H1 (cell line): Measurements from ENCODE around the gene KRT77. TPM values are rescaled to one million over a fixed set of nuclear protein-coding genes. Genes with fewer than 3 reads are reported as not detected.

Source experiments
- CTCF ChIA-PET: fragments of 300-600 bp; sonication (Branson Sonifier 250); formaldehyde crosslinking; loops from one replicate; lab custom pipeline; 2021; ENCODE audit not compliant: partially characterized antibody; lab: Charles Lee
- POLR2A ChIA-PET: fragments of 300-600 bp; sonication (Branson Sonifier 250); formaldehyde crosslinking; loops from one replicate; lab custom pipeline; 2021; ENCODE audit warnings: inconsistent platforms; ENCODE audit not compliant: partially characterized antibody; lab: Charles Lee
- DNase-seq, 2 experiments: peaks; one replicate each; pipeline versions ENCODE4 v3.0.0 to v3.0.0-alpha.2; 2010 to 2022; ENCODE audit warnings: low spot score in 2 of 2, low read depth in 1 of 2, mixed read lengths in 1 of 2
- FAIRE-seq: peaks from 2 replicates; lab custom pipeline; 2011; peaks lifted over from hg19 to GRCh38; lab: Jason Lieb, UNC
- H2AFZ ChIP-seq: 2 replicates; pipeline ENCODE4 v1.8.1; 2012; ENCODE audit warnings: low read length, inconsistent platforms
- H2AK5ac ChIP-seq: 2 replicates; pipeline ENCODE4 v1.6.1; 2013; ENCODE audit warnings: low read depth, low read length
- H2BK120ac ChIP-seq: replicated peaks from 2 replicates; pipeline ENCODE3; 2013; ENCODE audit warnings: low read depth, low read length, inconsistent platforms
- H2BK12ac ChIP-seq: 2 replicates; pipeline ENCODE4 v1.6.1; 2013; ENCODE audit warnings: low read depth, low read length
- H2BK15ac ChIP-seq: 2 replicates; pipeline ENCODE4 v1.6.1; 2013; ENCODE audit warnings: low read length
- H2BK20ac ChIP-seq: 2 replicates; pipeline ENCODE4 v1.6.1; 2013; ENCODE audit warnings: low read length
- H2BK5ac ChIP-seq: 2 replicates; pipeline ENCODE4 v1.6.1; 2013; ENCODE audit warnings: low read depth, low read length
- H3K14ac ChIP-seq: 2 replicates; pipeline ENCODE4 v1.6.1; 2013; ENCODE audit warnings: inconsistent platforms; ENCODE audit not compliant: insufficient read length
- H3K18ac ChIP-seq: 2 replicates; pipeline ENCODE4 v1.6.1; 2013; ENCODE audit warnings: low read length; ENCODE audit errors: extremely low read depth
- H3K23ac ChIP-seq: 2 replicates; pipeline ENCODE4 v1.6.1; 2013; ENCODE audit warnings: inconsistent platforms; ENCODE audit not compliant: insufficient read length
- H3K23me2 ChIP-seq: 2 replicates; pipeline ENCODE4 v1.6.1; 2013; ENCODE audit warnings: low read depth, low read length
- H3K27ac ChIP-seq: 2 replicates; pipeline ENCODE4 v1.6.1; 2011; ENCODE audit warnings: low read depth, low read length, inconsistent platforms
- H3K27me3 ChIP-seq, 4 experiments: replicated peaks in 1 of 4; 1 replicate in 1 of 4; 2 replicates in 3 of 4; pipeline versions ENCODE4 v1.6.1 to v1.8.1; 2011 to 2013; ENCODE audit warnings: low read length in 3 of 4, mild to moderate bottlenecking in 3 of 4, inconsistent platforms in 2 of 4, mixed read lengths in 2 of 4, moderate library complexity in 1 of 4; ENCODE audit not compliant: control insufficient read depth in 3 of 4, insufficient read depth in 3 of 4; ENCODE audit errors: extremely low read depth in 1 of 4
- H3K36me3 ChIP-seq, 4 experiments: 2 replicates each; pipeline versions ENCODE4 v1.6.1 to v1.8.1; 2011 to 2013; ENCODE audit warnings: mild to moderate bottlenecking in 4 of 4, low read length in 3 of 4, moderate library complexity in 2 of 4, control low read depth in 1 of 4, inconsistent platforms in 1 of 4; ENCODE audit not compliant: insufficient read depth in 4 of 4, control insufficient read depth in 2 of 4
- H3K4ac ChIP-seq: replicated peaks from 2 replicates; pipeline ENCODE3; 2013; ENCODE audit warnings: low read length, low read depth, mixed read lengths, inconsistent platforms; ENCODE audit not compliant: insufficient read length
- H3K4me1 ChIP-seq, 4 experiments: replicated peaks in 1 of 4; 1 replicate in 1 of 4; 2 replicates in 3 of 4; pipeline versions ENCODE4 v1.6.1 to v1.8.1; 2011 to 2013; ENCODE audit warnings: low read length in 3 of 4, inconsistent platforms in 2 of 4, mixed read lengths in 1 of 4; ENCODE audit not compliant: insufficient read depth in 4 of 4, control insufficient read depth in 3 of 4
- H3K4me2 ChIP-seq, 2 experiments: 2 replicates each; pipeline versions ENCODE4 v1.6.1 to v1.8.1; 2011 to 2013; ENCODE audit warnings: low read depth in 2 of 2, low read length in 2 of 2, control low read depth in 1 of 2, inconsistent platforms in 1 of 2, mild to moderate bottlenecking in 1 of 2; ENCODE audit not compliant: insufficient read depth in 1 of 2
- H3K4me3 ChIP-seq, 4 experiments: fragments of 200-600, 300-600 bp in 1 of 4; sonication (generic), shearing (Covaris generic), sonication (Bioruptor Twin) in 1 of 4; 2 replicates each; pipeline versions ENCODE4 v1.5.1 to v1.8.1; 2011 to 2016; ENCODE audit warnings: low read length in 4 of 4, low read depth in 3 of 4, control low read depth in 2 of 4, inconsistent platforms in 2 of 4, mild to moderate bottlenecking in 2 of 4, mixed read lengths in 1 of 4, moderate library complexity in 1 of 4; ENCODE audit not compliant: insufficient read depth in 2 of 4; ENCODE audit errors: extremely low read depth in 1 of 4
- H3K56ac ChIP-seq: replicated peaks from 2 replicates; pipeline ENCODE3; 2013; ENCODE audit warnings: low read depth, mild to moderate bottlenecking, mixed read lengths, low read length, inconsistent platforms; ENCODE audit not compliant: insufficient read length
- H3K79me1 ChIP-seq: 2 replicates; pipeline ENCODE4 v1.6.1; 2013; ENCODE audit warnings: low read depth, low read length, control low read depth
- H3K79me2 ChIP-seq, 2 experiments: 2 replicates each; pipeline versions ENCODE4 v1.6.1 to v1.8.1; 2012 to 2013; ENCODE audit warnings: low read length in 2 of 2, mild to moderate bottlenecking in 2 of 2, inconsistent platforms in 1 of 2; ENCODE audit not compliant: insufficient read depth in 2 of 2, control insufficient read depth in 1 of 2
- H3K9ac ChIP-seq, 4 experiments: replicated peaks in 1 of 4; 1 replicate in 1 of 4; 2 replicates in 3 of 4; pipeline versions ENCODE4 v1.6.1 to v1.8.1; 2011 to 2013; ENCODE audit warnings: low read depth in 3 of 4, low read length in 3 of 4, control low read depth in 2 of 4, mild to moderate bottlenecking in 2 of 4, moderate library complexity in 2 of 4, inconsistent platforms in 1 of 4; ENCODE audit errors: extremely low read depth in 1 of 4
- H3K9me3 ChIP-seq, 2 experiments: 2 replicates each; pipeline versions ENCODE4 v1.6.1 to v1.8.1; 2012 to 2013; ENCODE audit warnings: mild to moderate bottlenecking in 2 of 2, moderate library complexity in 2 of 2, control low read depth in 1 of 2, inconsistent platforms in 1 of 2, low read depth in 1 of 2, low read length in 1 of 2, mixed read lengths in 1 of 2; ENCODE audit not compliant: insufficient read depth in 2 of 2
- H4K20me1 ChIP-seq, 2 experiments: replicated peaks in 1 of 2; 2 replicates each; pipeline versions ENCODE3 to v1.8.1; 2011 to 2013; ENCODE audit warnings: inconsistent platforms in 2 of 2, low read length in 2 of 2, mild to moderate bottlenecking in 1 of 2; ENCODE audit not compliant: insufficient read depth in 2 of 2, control insufficient read depth in 1 of 2
- H4K5ac ChIP-seq: 2 replicates; pipeline ENCODE4 v1.6.1; 2013; ENCODE audit warnings: low read length, low read depth, mixed read lengths, inconsistent platforms; ENCODE audit not compliant: insufficient read length
- H4K8ac ChIP-seq: 2 replicates; pipeline ENCODE4 v1.8.0; 2013; ENCODE audit warnings: mild to moderate bottlenecking, moderate library complexity, low read length, inconsistent platforms; ENCODE audit not compliant: insufficient read depth; ENCODE audit errors: extremely low read depth
- H4K91ac ChIP-seq: replicated peaks from 2 replicates; pipeline ENCODE3; 2013; ENCODE audit warnings: low read length, mixed read lengths, inconsistent platforms; ENCODE audit not compliant: insufficient read length
- ASH2L ChIP-seq: fragments of 200-600, 300-600 bp; sonication (generic); IDR thresholded peaks from one replicate; pipeline ENCODE4 v1.7.1; 2017; ENCODE audit warnings: low read length
- CHD1 ChIP-seq: IDR thresholded peaks from 2 replicates; pipeline ENCODE4 v1.6.1; 2012; ENCODE audit warnings: low read depth, low read length, improper control_type of control experiment
- FOSL1 ChIP-seq: IDR thresholded peaks from 2 replicates; pipeline ENCODE4 v1.6.1; 2011; ENCODE audit warnings: mild to moderate bottlenecking, low read depth, low read length, moderate library complexity; ENCODE audit not compliant: insufficient read depth
- NANOG ChIP-seq: IDR thresholded peaks from 2 replicates; pipeline ENCODE4 v1.6.1; 2011; ENCODE audit warnings: low read length, low read depth, mild to moderate bottlenecking, inconsistent platforms; ENCODE audit not compliant: insufficient read depth, poor library complexity, severe bottlenecking
- POLR2AphosphoS5 ChIP-seq: IDR thresholded peaks from 2 replicates; pipeline ENCODE4 v1.6.1; 2011; ENCODE audit warnings: low read depth, low read length
- RAD21 ChIP-seq, 2 experiments: IDR thresholded peaks in 1 of 2; conservative IDR thresholded peaks in 1 of 2; 2 replicates each; pipeline ENCODE4 v1.6.1; 2011; ENCODE audit warnings: low read depth in 2 of 2, low read length in 2 of 2, improper control_type of control experiment in 1 of 2, inconsistent platforms in 1 of 2, mild to moderate bottlenecking in 1 of 2, moderate library complexity in 1 of 2
- RFX5 ChIP-seq: IDR thresholded peaks from 2 replicates; pipeline ENCODE4 v1.6.1; 2011; ENCODE audit warnings: low read depth, low read length, improper control_type of control experiment, borderline replicate concordance
- SIN3A ChIP-seq, 2 experiments: IDR thresholded peaks in 1 of 2; conservative IDR thresholded peaks in 1 of 2; 2 replicates each; pipeline ENCODE4 v1.6.1; 2011 to 2012; ENCODE audit warnings: low read length in 2 of 2, improper control_type of control experiment in 1 of 2, low read depth in 1 of 2, mild to moderate bottlenecking in 1 of 2
- YY1 ChIP-seq: IDR thresholded peaks from 2 replicates; pipeline ENCODE4 v1.6.1; 2011; ENCODE audit warnings: low read depth, mild to moderate bottlenecking, low read length
- WGBS, 2 experiments: shearing (Covaris generic) in 1 of 2; methylation state at CpG; one replicate each; pipeline versions ENCODE4 v1.1.6 to v1.1.7; 2013 to 2015; ENCODE audit warnings: low lambda C conversion rate in 2 of 2, mixed read lengths in 2 of 2, inconsistent platforms in 1 of 2, low coverage in 1 of 2, missing lambda C conversion rate in 1 of 2; ENCODE audit not compliant: insufficient replicate concordance in 2 of 2, insufficient coverage in 1 of 2, insufficient read length in 1 of 2; ENCODE audit errors: extremely low coverage in 1 of 2, missing lambda C conversion rate in 1 of 2; 5-methylcytosine and 5-hydroxymethylcytosine counted together
- polyA plus RNA-seq, 7 experiments: library from polyadenylated mRNA; depleted of rRNA in 3 of 7; stranded (reverse) in 5 of 7; unstranded in 2 of 7; fragments of >200 nt in 5 of 7; fragments of 200-250 nt in 2 of 7; gene quantifications; 1 replicate in 5 of 7; 2 replicates in 1 of 7; 4 replicates in 1 of 7; pipeline versions ENCODE4 v1.2.1 to v1.2.3, GENCODE V29; 2011 to 2013; ENCODE audit warnings: missing spikeins in 2 of 7, mixed read lengths in 2 of 7
- total RNA-seq: library from RNA; stranded (reverse); fragmentation: NEBNext Ultra II Directional; extraction: Animal tissue kit (Norgen Biotek cat#: 25700); gene quantifications from 2 replicates; pipeline ENCODE4 v1.2.1, GENCODE V29; 2021
- TF ChIP-seq, protein P1 (sequence below): IDR thresholded peaks from 2 replicates; pipeline ENCODE4 v1.6.1; 2012; ENCODE audit warnings: inconsistent platforms
- TF ChIP-seq, protein P2 (sequence below): IDR thresholded peaks from 2 replicates; pipeline ENCODE4 v1.6.1; 2012; ENCODE audit warnings: low read length, inconsistent platforms

KRT77 gene
- total and polyA plus RNA-seq, 2 of the 8 experiments (the other 6 are each of a cell fraction or from before 2014, with no cell fraction given), result 0.02 TPM; not detected in 1

DNA sequence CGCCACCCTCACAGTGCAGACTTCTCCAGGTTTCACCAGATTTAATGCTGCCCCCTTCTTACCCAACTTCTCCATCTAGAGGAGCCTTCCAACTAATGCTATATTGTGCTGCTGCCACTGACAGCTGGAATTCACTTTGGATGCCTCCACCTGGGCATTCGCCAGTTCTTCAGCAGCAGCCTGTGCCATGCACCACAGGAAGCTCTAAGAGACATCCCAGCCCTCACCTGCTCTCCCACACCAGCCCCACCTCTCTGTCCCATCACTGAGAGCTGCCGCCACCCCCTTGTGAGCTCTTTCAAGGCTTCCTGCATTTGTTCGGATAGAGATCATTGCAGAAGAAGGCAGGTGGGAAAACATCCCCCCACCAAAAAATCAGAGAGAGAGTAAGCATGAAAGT, 46.7 kb downstream of the KRT77 start:
- Histone ChIP-seq H3K36me3 (no peaks in the 10 kb centered on the region), H3K79me2 (no peaks in the 10 kb centered on the region), H3K4me1 (no peaks in the 10 kb centered on the region), H4K5ac (no peak overlapping the region), H2BK5ac (no peak overlapping the region), H3K14ac (no peak overlapping the region), H4K91ac (no peak overlapping the region), H2BK15ac (no peak overlapping the region), H3K23me2 (no peaks in the 10 kb centered on the region), H4K20me1 (no peaks in the 10 kb centered on the region), H4K8ac (peak overlapping the region; percentile 37; the same call in 1 of the 2 replicates), H2AK5ac (no peak overlapping the region), H3K9ac (no peak overlapping the region), H3K4me3 (no peak overlapping the region), H3K27ac (no peak overlapping the region), H3K56ac (no peak overlapping the region), H3K18ac (no peak overlapping the region), H3K23ac (no peak overlapping the region), H2BK120ac (no peak overlapping the region), H3K27me3 (no peaks in the 10 kb centered on the region), H2BK12ac (no peak overlapping the region), H3K4me2 (no peak overlapping the region), H3K79me1 (no peaks in the 10 kb centered on the region), H2BK20ac (no peak overlapping the region), H3K9me3 (peaks cover 0 to 5% of the 10 kb centered on the region in 2 experiments; a peak in 1 of 4 replicates), H3K4ac (no peak overlapping the region), H2AFZ (no peak overlapping the region)
- no peak for FAIRE-seq
- ChIA-PET CTCF (interaction anchor here (0.8 to 3.9 kb wide), 10 partner anchors 9 to 330 kb away, joined by 3 to 18 read pairs (median 4); partner anchors contain the start of genes KRT5 and KRT72), POLR2A (no interaction called here)
- 78% methylated on average over 4 of the region's 4 CpGs; no CpG with 5 or more reads in 1 of the 2 experiments for WGBS, 2 experiments
- DNase-seq, result no peak
- TF ChIP-seq, protein P1, sequence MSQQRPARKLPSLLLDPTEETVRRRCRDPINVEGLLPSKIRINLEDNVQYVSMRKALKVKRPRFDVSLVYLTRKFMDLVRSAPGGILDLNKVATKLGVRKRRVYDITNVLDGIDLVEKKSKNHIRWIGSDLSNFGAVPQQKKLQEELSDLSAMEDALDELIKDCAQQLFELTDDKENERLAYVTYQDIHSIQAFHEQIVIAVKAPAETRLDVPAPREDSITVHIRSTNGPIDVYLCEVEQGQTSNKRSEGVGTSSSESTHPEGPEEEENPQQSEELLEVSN, result no peak
- TF ChIP-seq CHD1, result no peak
- TF ChIP-seq POLR2AphosphoS5, result no peak
- TF ChIP-seq ASH2L, result no peak
- no peak for TF ChIP-seq NANOG
- no peak for TF ChIP-seq SIN3A (conservative IDR thresholded peaks at IDR 0.05 in 1 of 2, IDR thresholded peaks at IDR 0.05 in 1 of 2; ENCODE audit: low read depth in 1 of 2, low read length in 2 of 2)
- TF ChIP-seq YY1, result no peak
- TF ChIP-seq RAD21 (IDR thresholded peaks at IDR 0.05 in 1 of 2, conservative IDR thresholded peaks at IDR 0.05 in 1 of 2; ENCODE audit: low read depth in 2 of 2, low read length in 2 of 2), result no peak
- TF ChIP-seq, protein P2, sequence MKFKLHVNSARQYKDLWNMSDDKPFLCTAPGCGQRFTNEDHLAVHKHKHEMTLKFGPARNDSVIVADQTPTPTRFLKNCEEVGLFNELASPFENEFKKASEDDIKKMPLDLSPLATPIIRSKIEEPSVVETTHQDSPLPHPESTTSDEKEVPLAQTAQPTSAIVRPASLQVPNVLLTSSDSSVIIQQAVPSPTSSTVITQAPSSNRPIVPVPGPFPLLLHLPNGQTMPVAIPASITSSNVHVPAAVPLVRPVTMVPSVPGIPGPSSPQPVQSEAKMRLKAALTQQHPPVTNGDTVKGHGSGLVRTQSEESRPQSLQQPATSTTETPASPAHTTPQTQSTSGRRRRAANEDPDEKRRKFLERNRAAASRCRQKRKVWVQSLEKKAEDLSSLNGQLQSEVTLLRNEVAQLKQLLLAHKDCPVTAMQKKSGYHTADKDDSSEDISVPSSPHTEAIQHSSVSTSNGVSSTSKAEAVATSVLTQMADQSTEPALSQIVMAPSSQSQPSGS, result no peak
- no peak for TF ChIP-seq FOSL1
- no peak for TF ChIP-seq RFX5
